HEK293 (cell line): Measurements from ENCODE around the gene CCDC77.

Experiments used
- ZNF121 ChIP-seq: fragments of 450-650 bp; formaldehyde crosslinking; IDR thresholded peaks from 2 replicates; pipeline ENCODE4 v1.5.1; 2016; ENCODE audit warnings: missing biosample characterization, missing genetic modification characterization
- ZNF157 ChIP-seq: fragments of 450-650 bp; formaldehyde crosslinking; IDR thresholded peaks from 2 replicates; pipeline ENCODE4 v1.5.1; 2016; ENCODE audit warnings: missing biosample characterization, missing genetic modification characterization
- ZNF548 ChIP-seq: fragments of 450-650 bp; formaldehyde crosslinking; IDR thresholded peaks from 2 replicates; pipeline ENCODE4 v1.5.1; 2016; ENCODE audit warnings: missing biosample characterization, missing genetic modification characterization
- TF ChIP-seq, protein P1 (sequence below): fragments of 450-650 bp; formaldehyde crosslinking; IDR thresholded peaks from 2 replicates; pipeline ENCODE4 v1.5.1; 2016; ENCODE audit warnings: missing biosample characterization, missing genetic modification characterization
- TF ChIP-seq, protein P2 (sequence below): IDR thresholded peaks from 2 replicates; pipeline ENCODE4 v1.6.1; 2011; ENCODE audit warnings: mild to moderate bottlenecking, low read depth, low read length, borderline replicate concordance

DNA sequence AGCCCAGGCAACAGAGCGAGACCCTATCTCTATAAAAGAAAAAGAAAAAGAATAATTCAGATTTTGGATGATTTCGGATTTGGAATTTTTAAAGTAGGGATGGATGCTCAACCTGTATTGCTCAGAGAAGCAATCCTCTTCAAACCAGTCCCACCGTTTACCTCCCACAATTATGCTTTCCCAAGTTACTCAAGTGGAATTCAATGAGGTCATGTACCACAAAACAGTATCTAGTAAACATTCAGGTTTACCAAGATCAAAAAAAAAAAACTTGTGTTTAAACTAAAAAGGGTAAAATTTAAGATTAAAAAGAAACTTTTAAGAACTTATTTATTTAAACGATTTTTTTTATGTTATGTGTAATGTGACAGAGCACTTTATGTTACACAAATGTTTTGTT, 14.8 kb upstream of the CCDC77 start:
- TF ChIP-seq, protein P1, sequence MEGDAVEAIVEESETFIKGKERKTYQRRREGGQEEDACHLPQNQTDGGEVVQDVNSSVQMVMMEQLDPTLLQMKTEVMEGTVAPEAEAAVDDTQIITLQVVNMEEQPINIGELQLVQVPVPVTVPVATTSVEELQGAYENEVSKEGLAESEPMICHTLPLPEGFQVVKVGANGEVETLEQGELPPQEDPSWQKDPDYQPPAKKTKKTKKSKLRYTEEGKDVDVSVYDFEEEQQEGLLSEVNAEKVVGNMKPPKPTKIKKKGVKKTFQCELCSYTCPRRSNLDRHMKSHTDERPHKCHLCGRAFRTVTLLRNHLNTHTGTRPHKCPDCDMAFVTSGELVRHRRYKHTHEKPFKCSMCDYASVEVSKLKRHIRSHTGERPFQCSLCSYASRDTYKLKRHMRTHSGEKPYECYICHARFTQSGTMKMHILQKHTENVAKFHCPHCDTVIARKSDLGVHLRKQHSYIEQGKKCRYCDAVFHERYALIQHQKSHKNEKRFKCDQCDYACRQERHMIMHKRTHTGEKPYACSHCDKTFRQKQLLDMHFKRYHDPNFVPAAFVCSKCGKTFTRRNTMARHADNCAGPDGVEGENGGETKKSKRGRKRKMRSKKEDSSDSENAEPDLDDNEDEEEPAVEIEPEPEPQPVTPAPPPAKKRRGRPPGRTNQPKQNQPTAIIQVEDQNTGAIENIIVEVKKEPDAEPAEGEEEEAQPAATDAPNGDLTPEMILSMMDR (tag by site-specific recombination), result no peak
- TF ChIP-seq ZNF157 (tag by site-specific recombination) (no peak), ZNF548 (tag by site-specific recombination) (no peak), ZNF121 (no peak)
- TF ChIP-seq, protein P2, sequence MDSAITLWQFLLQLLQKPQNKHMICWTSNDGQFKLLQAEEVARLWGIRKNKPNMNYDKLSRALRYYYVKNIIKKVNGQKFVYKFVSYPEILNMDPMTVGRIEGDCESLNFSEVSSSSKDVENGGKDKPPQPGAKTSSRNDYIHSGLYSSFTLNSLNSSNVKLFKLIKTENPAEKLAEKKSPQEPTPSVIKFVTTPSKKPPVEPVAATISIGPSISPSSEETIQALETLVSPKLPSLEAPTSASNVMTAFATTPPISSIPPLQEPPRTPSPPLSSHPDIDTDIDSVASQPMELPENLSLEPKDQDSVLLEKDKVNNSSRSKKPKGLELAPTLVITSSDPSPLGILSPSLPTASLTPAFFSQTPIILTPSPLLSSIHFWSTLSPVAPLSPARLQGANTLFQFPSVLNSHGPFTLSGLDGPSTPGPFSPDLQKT, result no peak
